K562 (cell line): ENCODE results near the gene HOXB1. TPM values are rescaled to one million over a fixed set of nuclear protein-coding genes. Genes with fewer than 3 reads are reported as not detected.

ENCODE experiments used
- BACH1 ChIP-seq: fragments of 200-800 bp; sonication (Bioruptor generic); IDR thresholded peaks from 2 replicates; pipeline ENCODE4 v1.6.1; 2016; ENCODE audit warnings: missing genetic modification characterization, missing compliant biosample characterization
- BRF1 ChIP-seq: IDR thresholded peaks from 3 replicates; pipeline ENCODE4 v1.6.1; 2011; ENCODE audit warnings: borderline replicate concordance, mild to moderate bottlenecking; ENCODE audit not compliant: insufficient read length; ENCODE audit errors: extremely low read depth
- CCNT2 ChIP-seq: IDR thresholded peaks from 2 replicates; pipeline ENCODE4 v1.6.1; 2011; ENCODE audit warnings: borderline replicate concordance, low read depth, mild to moderate bottlenecking, moderate library complexity, mixed read lengths, low read length; ENCODE audit not compliant: insufficient read length; ENCODE audit errors: extremely low read depth
- CEBPG ChIP-seq, 3 experiments: fragments of 200-800 bp in 1 of 3; sonication (Bioruptor generic) in 1 of 3; sonication (generic) in 1 of 3; formaldehyde crosslinking in 1 of 3; IDR thresholded peaks in 2 of 3; conservative IDR thresholded peaks in 1 of 3; 2 replicates each; pipeline versions ENCODE4 v1.6.1 to v1.8.0; 2016 to 2022; ENCODE audit warnings: missing compliant biosample characterization in 2 of 3, missing genetic modification characterization in 2 of 3, mild to moderate bottlenecking in 1 of 3, missing genetic modification reagents in 1 of 3
- ELF2 ChIP-seq: fragments of 250-450 bp; sonication (Bioruptor Pico); IDR thresholded peaks from 2 replicates; pipeline ENCODE4 v1.5.0; 2021; ENCODE audit warnings: mild to moderate bottlenecking
- HIVEP1 ChIP-seq: fragments of 250-450 bp; sonication (Bioruptor Pico); IDR thresholded peaks from 2 replicates; pipeline ENCODE4 v1.4.0; 2020; ENCODE audit warnings: mild to moderate bottlenecking
- PHF20 ChIP-seq: fragments of 450-650 bp; IDR thresholded peaks from 2 replicates; pipeline ENCODE4 v1.6.1; 2018; ENCODE audit not compliant: partially characterized antibody
- RBM17 ChIP-seq: fragments of 200-400 bp; formaldehyde crosslinking; IDR thresholded peaks from 2 replicates; pipeline ENCODE4 v1.6.1; 2017; ENCODE audit warnings: low read depth, mild to moderate bottlenecking, low read length, borderline replicate concordance
- SAP30 ChIP-seq: fragments of 200-600 bp; sonication (generic); IDR thresholded peaks from 2 replicates; pipeline ENCODE4 v1.6.1; 2012; ENCODE audit warnings: borderline replicate concordance, low read depth, mild to moderate bottlenecking, moderate library complexity, low read length, control low read depth, inconsistent platforms; ENCODE audit not compliant: insufficient read depth, poor library complexity, severe bottlenecking
- TAF9B ChIP-seq: fragments of 450-650 bp; IDR thresholded peaks from 2 replicates; pipeline ENCODE4 v1.6.1; 2018; ENCODE audit warnings: mild to moderate bottlenecking; ENCODE audit not compliant: partially characterized antibody
- TCF7L2 ChIP-seq: fragments of 150-350 bp; IDR thresholded peaks from 2 replicates; pipeline ENCODE4 v1.6.1; 2016; ENCODE audit warnings: low read depth, mild to moderate bottlenecking, low read length, moderate library complexity
- ZBTB12 ChIP-seq: fragments of 250-450 bp; sonication (Bioruptor Pico); IDR thresholded peaks from 2 replicates; pipeline ENCODE4 v1.4.0; 2020
- ZBTB17 ChIP-seq: fragments of 450-650 bp; formaldehyde crosslinking; IDR thresholded peaks from 2 replicates; pipeline ENCODE4 v1.4.0; 2020; ENCODE audit warnings: mild to moderate bottlenecking
- ZFX ChIP-seq: sonication (generic); formaldehyde crosslinking; IDR thresholded peaks from 2 replicates; pipeline ENCODE4 v1.8.0; 2022; ENCODE audit warnings: mild to moderate bottlenecking, missing genetic modification reagents, moderate library complexity
- polyA plus RNA-seq, 8 experiments: library from polyadenylated mRNA; depleted of rRNA in 4 of 8; stranded (reverse) in 5 of 8; unstranded in 3 of 8; fragments of >200 nt; fragmentation: Nextera tagmentation in 2 of 8; fragmentation: Illumina TruSeq in 1 of 8; extraction: Ambion mirVana in 2 of 8; extraction: Trizol in 1 of 8; gene quantifications; 2 replicates each; pipeline versions ENCODE4 v1.2.1 to v1.2.3, GENCODE V29; 2011 to 2014; ENCODE audit warnings: inconsistent platforms in 1 of 8, missing spikeins in 1 of 8
- total RNA-seq, 7 experiments: library from RNA; depleted of rRNA in 6 of 7; stranded (reverse); fragments of >200 nt in 6 of 7; fragmentation: Illumina TruSeq in 2 of 7; extraction: Trizol in 2 of 7; gene quantifications; 2 replicates each; pipeline versions ENCODE4 v1.2.1 to v1.2.3, GENCODE V29; 2011 to 2021; ENCODE audit warnings: low replicate concordance in 1 of 7
- TF ChIP-seq, protein P1 (sequence below), 2 experiments: IDR thresholded peaks; 2 replicates each; pipeline ENCODE4 v1.6.1; 2012; ENCODE audit warnings: improper control_type of control experiment in 2 of 2, low read depth in 2 of 2, low read length in 2 of 2, borderline replicate concordance in 1 of 2
- TF ChIP-seq, protein P2 (sequence below): fragments of 250-450 bp; sonication (Bioruptor Pico); IDR thresholded peaks from 2 replicates; pipeline ENCODE4 v1.5.0; 2022; ENCODE audit warnings: mild to moderate bottlenecking

Gene HOXB1
- total and polyA plus RNA-seq, 9 of the 15 experiments (the other 6 are each of a cell fraction or from before 2014, with no cell fraction given), result 0.04 TPM; not detected in 8

- TF ChIP-seq TAF9B, result peak; percentile 24
- TF ChIP-seq ELF2 (CRISPR knock-in tag), result no peak
- TF ChIP-seq PHF20, result no peak
- peak; percentile 53 for TF ChIP-seq SAP30
- no peak for TF ChIP-seq RBM17
- TF ChIP-seq ZFX (CRISPR knock-in tag), result peak; percentile 8; the same call in 1 of the 2 replicates
- TF ChIP-seq TCF7L2, result no peak
- no peak for TF ChIP-seq BRF1
- TF ChIP-seq, protein P1, sequence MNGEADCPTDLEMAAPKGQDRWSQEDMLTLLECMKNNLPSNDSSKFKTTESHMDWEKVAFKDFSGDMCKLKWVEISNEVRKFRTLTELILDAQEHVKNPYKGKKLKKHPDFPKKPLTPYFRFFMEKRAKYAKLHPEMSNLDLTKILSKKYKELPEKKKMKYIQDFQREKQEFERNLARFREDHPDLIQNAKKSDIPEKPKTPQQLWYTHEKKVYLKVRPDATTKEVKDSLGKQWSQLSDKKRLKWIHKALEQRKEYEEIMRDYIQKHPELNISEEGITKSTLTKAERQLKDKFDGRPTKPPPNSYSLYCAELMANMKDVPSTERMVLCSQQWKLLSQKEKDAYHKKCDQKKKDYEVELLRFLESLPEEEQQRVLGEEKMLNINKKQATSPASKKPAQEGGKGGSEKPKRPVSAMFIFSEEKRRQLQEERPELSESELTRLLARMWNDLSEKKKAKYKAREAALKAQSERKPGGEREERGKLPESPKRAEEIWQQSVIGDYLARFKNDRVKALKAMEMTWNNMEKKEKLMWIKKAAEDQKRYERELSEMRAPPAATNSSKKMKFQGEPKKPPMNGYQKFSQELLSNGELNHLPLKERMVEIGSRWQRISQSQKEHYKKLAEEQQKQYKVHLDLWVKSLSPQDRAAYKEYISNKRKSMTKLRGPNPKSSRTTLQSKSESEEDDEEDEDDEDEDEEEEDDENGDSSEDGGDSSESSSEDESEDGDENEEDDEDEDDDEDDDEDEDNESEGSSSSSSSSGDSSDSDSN (IDR thresholded peaks at IDR 0.05; ENCODE audit: borderline replicate concordance in 1 of 2, low read depth in 2 of 2, low read length in 2 of 2), result peak; percentile 74 to 87; a peak in 3 of 4 replicates
- peak; percentile 26; the same call in 1 of the 2 replicates for TF ChIP-seq ZBTB17 (CRISPR knock-in tag)
- peak; percentile 63 for TF ChIP-seq CCNT2
- TF ChIP-seq, protein P2, sequence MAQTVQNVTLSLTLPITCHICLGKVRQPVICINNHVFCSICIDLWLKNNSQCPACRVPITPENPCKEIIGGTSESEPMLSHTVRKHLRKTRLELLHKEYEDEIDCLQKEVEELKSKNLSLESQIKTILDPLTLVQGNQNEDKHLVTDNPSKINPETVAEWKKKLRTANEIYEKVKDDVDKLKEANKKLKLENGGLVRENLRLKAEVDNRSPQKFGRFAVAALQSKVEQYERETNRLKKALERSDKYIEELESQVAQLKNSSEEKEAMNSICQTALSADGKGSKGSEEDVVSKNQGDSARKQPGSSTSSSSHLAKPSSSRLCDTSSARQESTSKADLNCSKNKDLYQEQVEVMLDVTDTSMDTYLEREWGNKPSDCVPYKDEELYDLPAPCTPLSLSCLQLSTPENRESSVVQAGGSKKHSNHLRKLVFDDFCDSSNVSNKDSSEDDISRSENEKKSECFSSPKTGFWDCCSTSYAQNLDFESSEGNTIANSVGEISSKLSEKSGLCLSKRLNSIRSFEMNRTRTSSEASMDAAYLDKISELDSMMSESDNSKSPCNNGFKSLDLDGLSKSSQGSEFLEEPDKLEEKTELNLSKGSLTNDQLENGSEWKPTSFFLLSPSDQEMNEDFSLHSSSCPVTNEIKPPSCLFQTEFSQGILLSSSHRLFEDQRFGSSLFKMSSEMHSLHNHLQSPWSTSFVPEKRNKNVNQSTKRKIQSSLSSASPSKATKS (CRISPR knock-in tag), result no peak
- no peak for TF ChIP-seq ZBTB12
- peak; percentile 54; the same call in 1 of the 2 replicates for TF ChIP-seq CEBPG (CRISPR knock-in tag; IDR thresholded peaks at IDR 0.05)
- TF ChIP-seq CEBPG (tag; conservative IDR thresholded peaks at IDR 0.05 in 1 of 2, IDR thresholded peaks at IDR 0.05 in 1 of 2), result peak; percentile 67 to 85
- no peak for TF ChIP-seq BACH1 (tag)
- TF ChIP-seq HIVEP1, result 0 out of 2 replicates have a peak, but pooled peaks have one; percentile 16
These were observed 45.9 kb upstream of the HOXB1 start (continued) for GRCh38 chr17:48576479-48577309.
